GM18499 (cell line): Measurements from ENCODE around the gene GSK3A.

Experiments used
- ATAC-seq: cut with Tn5 transposase; IDR thresholded peaks from one replicate; pipeline ENCODE4 v1.9.1; 2021; ENCODE audit warnings: moderate number of reproducible peaks; ENCODE audit not compliant: insufficient read depth, unreplicated experiment

GSK3A gene

DNA sequence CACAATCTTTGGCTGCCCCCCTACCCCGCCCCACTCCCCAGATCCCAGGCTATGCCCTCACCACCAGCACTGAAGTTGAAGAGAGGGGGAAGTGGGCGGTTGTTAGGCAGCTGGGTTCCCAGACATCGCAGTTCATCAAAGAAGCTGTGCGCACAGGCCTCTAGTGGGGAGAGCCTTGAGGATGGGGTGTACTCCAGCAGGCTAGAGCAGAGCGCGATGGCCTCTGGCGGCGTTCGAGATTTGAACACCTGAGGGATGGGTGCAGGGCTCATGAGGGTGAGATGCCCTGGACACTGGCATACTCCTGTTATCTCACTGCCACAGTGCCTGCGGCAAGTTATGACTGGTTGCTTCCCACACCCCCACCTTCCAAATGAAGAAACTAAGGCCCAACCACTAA, 10.0 kb downstream of the GSK3A start:
- ATAC-seq, result no peak

DNA sequence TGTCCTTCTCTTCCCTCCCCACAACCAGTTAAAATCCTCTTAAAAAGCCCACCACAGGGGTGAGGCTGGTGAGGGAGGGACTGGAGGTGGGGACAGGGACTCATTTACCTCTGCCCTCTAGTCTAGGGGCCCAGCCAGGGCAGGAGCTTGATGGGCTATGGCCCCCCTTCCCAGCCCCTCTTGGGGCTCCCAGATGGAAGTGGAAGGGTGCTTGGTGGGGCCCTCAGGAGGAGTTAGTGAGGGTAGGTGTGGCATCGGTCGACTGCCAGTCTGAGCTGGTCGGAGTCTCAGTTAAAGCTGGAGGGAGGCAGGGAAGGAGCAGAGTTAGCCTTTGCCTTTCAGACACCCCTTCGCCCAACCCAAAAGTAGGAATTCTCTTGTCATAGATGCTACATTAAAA, 11.8 kb downstream of the GSK3A start:
- no peak for ATAC-seq

DNA sequence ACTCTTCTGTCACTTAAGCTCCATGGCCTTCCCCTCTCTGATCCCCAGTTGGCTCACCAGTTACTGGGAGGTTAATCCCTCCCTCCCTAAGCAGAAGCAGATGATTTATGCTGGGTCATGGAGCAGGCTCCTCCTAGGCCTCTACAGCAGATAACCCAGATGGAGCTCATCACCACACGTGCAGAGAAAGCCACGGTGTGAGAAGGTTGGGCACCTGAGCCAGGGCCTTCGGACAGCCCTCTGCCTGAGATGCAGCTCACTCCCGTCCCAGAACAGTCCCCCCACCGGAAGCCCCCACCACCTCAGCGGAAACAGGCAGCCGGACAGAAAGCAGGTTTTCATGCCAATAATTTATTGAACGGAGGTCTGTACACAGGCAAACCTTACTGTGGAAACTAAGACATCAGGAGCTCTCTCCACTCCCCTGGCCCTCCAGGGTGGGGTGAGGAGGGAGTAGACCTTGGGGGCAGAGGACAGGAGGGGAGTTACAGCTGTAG, 12.5 kb downstream of the GSK3A start:
- no peak for ATAC-seq

DNA sequence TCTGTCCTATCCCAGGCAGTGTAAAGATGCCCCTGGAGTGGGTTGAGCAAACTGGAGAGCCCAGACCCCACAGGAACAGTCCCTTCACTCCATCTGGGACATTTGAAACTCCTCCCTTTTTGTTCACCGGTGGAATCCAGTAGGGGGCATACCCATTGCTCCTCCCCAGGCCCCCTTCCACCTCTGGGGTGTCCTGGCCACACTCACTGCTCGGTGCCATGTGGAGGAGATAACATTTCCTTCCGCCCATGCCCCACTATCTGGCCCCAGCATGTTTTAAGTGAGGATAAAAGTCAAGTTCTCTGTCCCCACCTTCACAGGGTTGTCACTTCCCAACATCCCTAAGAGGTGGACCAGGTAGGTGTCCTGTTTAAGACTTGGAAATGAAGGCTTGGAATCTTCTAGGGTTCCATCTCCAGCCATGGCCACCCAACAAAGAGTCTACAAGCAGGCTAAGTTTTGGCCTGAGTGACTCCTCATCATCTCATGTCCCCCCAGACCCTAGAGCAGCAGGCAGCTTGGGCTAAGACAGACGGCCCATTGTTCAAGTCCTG, 13.0 kb downstream of the GSK3A start:
- ATAC-seq, result no peak

DNA sequence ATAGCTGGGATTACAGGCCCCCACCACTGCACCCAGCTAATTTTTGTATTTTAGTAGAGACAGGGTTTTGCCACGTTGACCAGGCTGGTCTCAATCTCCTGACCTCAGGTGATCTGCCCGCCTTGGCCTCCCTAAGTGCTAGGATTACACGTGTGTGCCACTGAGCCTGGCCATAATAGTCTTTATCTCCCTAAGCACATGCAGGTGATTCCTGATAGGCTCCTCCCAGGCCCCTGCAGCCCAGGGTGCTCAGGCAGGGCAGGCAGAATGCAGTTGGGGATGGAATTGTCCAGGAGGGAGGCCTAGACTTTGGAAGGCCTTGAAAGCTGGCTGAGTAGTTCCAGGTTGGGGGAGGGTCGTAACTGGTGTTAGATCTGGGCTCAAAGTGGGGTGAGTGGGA, 13.8 kb downstream of the GSK3A start:
- ATAC-seq, result no peak

DNA sequence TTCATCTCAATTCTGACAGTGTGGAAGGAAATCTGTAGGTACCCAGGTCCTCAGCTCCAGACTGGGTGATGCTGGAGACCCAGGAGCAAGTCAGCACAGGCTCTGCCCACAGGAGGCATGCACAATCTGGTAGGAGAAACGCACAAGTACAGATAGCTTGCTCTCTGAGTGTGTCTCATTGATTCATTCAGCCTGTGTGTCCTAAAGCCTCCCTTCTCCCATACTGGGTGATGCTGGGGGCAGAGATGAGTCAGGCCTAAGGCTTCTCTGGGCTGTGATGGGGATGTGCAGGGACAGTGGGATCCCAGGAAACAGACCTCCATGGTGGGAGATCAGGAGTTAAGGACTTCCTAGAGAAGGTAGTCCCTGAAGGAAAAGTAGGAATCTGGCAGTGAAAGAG, 15.5 kb downstream of the GSK3A start:
- no peak for ATAC-seq

DNA sequence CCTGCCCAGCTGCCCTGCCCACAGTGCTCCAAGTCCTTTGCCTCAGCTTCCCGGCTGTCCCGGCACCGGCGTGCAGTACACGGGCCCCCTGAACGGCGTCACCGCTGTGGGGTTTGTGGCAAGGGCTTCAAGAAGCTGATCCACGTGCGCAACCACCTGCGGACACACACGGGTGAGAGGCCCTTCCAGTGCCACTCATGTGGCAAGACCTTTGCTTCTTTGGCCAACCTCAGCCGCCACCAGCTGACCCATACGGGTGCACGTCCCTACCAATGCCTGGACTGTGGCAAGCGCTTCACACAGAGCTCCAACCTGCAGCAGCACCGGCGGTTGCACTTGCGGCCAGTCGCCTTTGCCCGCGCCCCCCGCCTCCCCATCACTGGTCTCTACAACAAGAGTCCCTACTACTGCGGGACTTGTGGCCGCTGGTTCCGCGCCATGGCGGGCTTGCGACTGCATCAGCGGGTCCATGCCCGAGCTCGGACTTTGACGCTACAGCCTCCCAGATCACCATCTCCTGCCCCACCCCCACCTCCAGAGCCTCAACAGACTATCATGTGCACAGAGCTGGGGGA, 16.6 kb downstream of the GSK3A start:
- no peak for ATAC-seq

DNA sequence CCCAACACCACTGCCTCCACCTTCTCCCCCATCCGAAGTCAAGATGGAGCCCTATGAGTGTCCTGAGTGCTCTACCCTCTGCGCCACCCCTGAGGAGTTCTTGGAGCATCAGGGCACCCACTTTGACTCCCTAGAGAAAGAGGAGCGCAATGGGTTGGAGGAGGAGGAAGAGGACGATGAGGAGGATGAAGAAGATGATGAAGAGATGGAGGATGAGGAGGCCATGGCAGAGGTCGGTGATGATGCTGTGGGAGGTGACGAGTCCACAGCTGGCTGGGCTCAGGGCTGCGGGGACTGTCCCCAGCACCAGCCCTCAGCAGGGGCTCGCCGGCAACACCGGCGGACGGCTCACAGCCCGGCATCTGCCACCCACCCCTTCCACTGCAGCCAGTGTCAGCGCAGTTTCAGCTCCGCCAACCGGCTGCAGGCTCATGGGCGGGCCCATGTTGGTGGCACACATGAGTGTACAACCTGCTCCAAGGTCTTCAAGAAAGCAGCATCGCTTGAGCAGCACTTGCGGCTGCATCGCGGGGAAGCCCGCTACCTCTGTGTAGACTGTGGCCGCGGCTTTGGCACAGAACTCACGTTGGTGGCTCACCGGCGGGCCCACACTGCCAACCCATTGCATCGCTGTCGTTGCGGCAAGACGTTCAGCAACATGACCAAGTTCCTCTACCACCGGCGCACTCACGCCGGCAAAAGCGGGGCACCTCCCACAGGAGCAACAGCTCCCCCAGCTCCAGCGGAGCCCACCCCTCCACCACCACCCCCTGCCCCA, 17.3 kb downstream of the GSK3A start:
- ATAC-seq, result no peak

DNA sequence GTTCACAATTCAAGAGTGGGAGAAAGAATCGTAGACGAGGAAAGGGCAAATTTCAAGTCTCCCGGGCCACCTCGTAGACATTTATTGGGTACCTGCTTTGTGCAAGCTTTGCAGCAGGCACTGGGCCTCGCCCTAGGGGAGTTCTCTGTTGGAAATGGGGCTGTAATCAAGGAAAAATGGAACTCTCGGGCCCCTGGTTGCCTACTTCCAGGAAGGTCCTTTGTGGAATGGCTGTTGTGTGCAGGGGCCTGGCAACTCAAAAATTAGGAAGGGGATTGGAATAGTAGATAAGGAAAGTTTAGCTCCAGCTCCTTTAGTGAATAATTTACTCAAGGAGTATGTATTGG, 21.7 kb downstream of the GSK3A start:
- ATAC-seq, result no peak

DNA sequence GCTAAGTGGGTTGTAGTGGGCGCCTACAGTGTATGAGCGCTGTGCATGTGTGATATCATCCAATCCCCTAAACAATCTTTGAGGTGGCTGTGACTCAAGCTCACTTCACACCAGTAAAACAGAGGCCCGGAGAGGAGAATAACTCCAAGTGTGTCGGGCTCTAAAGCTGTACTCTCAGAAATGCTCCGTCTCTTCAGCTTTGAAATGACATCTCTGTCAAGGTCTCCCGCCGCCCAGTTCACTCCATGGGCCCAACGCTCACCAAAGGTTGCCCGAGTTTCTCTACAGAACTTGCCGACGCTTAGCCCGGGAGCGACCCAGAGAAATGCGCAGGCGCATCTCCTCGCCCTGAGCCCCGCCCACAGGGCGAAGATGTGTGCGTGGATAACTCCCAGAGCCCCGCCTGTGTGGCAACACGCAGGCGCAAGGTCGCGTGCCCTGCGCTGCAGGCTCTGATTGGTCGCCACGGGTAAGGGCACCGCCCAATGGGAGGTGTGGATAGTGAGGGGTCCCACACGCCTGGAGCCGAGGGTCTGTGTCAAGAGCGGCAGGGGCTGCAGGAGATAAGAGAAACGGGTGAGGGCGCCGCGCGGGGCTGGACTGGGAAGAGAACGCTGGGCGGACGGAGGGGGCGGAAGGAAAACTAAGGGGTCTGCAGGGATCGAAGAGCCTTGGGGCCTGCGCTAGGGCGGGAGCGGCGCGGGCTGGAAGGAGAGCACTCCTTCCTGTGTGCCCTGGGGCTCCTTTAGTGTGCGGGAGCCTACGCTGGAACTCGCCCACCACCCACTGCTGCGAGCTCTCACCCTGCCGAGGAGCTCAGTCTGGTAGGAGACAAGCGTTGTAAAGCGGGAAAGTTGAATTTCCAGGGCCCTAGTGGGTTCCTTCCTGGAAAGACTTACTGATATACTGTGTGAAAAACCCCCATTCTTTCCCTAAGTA, 22.3 kb downstream of the GSK3A start, which contains the start of gene ZNF526:
Gene ZNF526, plus strand, starts transcription at position 501 of the 939 bp plus-strand sequence. CDS start 4,092 bp downstream, outside the sequence.
- no peak for ATAC-seq

DNA sequence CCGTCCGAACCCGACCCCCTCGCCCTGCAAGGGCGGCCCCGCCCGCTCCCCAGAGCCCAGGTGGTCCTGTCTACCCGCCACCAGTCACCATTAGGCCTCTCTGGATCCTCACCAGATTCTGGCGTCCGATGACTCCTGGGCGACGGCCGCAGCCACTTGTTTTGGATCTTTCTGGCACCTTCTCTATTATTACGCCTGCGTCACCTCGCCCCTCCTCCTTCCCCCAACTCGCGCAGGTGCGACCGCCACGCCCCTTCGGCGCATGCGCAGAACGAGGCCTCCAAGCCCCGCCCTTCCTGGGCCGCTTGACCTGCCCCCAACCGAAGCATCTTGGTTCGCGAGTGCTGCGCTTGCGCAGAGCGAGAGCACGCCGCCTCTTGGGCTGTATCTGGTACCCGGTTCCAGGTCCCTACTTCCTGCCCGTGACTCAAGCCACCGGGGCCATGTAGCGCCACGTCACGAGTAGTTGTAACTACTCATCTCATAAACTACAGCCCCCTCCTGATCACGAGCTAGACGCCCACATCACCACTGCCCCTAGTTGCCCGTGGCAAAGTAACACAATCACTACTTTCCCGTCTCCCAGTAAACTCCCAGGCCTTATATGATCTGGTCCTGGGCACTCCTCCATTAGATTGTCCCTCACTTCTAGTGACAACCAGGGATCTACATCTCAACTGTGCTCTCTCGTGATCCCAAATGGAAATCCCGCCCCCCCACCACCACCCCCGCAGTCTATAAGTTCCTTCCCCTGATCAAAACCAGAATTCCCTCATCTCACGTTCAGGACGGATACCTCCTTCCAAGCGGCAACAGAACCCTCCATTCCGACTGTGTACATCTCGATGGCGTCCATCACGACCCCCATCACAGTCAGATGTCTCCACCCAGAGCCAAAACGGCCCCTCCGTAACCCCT, 24.6 kb downstream of the GSK3A start, which contains the start of gene DEDD2:
Gene DEDD2, minus strand, starts transcription at position 158 of the 918 bp plus-strand sequence. CDS start 670 bp downstream, outside the sequence.
- no peak for ATAC-seq

DNA sequence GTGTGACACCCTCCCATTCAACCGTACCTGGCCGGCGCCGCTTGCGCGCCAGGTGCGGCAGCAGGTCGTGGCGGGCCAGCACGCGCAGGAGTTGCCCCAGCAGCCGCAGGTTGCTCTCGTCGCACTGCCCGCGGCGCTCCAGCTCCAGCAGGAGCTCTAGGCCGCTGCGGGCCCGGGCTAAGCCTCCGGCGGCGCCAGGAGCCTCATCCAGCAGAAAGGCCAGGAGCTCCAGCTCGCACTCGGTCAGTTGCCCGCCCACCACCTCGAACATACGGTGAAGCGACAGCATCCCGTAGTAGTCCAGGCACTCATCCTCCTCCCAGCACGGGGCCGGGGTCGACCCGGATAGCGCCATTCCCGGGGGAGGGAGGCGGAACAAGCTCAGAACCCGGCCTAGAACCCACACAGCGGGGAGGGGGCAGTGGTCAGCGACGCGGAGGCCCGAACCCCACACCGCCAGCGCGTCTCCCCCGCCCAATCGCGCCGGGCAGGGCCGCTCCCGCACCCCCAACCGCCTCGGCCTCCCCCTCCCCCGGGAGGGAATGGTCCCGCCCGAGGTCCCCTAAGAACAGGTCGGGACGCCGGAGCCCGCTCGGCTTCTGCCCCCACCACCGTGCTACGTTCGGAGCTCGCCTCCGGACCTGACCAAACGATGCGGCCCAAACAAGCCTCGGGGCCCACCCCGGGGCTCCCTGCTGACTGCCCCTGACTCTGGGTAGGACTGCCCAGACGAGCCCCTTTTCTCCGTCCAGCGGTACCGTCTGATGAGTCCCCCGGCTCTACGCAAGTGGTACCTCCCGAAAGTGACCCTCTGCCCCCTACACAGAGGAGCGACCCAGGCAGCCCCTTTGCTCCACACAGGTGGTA, 25.5 kb downstream of the GSK3A start:
- ATAC-seq, result no peak

DNA sequence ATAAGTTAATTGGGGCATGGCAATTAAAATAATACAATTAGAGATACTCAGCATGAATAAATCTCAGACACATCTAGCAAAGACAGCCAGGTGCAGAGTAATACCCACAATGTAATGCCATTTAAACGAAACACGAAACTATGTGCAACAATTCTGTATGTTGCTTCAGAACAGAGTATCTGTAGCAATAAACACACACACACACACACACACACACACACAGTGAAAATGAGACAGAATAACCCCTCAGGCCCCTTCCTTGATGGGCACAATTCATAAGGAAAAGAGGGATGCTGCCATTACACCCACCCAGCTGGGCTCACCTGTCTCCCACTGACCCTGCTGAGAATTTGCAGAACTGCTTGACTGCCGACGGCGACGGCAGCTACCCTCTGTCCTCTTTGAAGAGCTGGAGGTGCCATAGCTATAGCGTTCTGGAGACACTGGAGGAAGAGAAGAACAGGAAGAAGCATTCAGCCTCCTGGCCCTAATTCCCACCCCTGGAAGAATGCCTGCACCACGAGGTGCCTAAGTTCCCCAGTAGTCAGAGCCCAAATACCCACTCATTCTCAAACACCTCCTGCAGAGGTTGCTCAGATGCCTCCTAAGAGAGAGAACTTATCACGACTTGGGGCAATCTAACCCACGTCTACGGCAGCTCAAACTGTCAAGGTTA, 27.5 kb downstream of the GSK3A start:
- no peak for ATAC-seq

DNA sequence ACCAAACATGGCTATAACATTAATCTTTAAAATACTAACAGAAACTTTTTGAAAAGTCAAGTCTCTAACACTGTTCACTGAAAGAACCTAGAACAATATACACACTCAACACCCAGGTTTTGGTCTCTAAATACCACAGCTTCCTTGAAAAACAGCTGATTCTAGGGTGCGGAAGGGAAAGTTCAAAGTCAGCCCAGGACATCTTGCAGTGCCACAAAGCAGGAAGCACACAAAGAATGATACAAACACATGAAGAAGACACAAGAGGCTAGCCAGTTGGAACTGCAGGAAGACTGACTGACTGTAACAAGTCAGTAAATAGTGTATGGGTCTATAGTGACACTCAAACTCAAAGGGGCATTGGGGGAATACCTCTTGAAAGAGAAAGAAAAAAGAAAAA, 29.5 kb downstream of the GSK3A start:
- no peak for ATAC-seq

DNA sequence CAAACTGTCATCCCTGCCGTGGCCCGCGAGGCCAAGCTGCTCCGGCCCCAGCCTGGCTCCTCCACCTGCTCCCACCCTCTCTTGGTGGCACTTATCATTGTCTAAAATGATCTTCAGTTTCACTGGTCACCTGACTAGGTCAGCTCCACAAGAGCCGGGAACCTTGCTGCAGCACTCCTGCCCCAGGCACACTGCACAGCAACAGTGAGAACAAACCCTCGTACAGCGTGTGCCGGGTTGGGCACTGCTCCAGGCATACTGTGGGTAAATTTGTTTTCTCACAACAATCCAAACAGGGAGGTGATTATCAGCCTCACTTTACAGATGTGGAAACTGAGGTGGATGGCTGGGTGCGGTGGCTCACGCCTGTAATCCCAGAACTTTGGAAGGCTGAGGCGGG, 33.8 kb downstream of the GSK3A start:
- no peak for ATAC-seq

DNA sequence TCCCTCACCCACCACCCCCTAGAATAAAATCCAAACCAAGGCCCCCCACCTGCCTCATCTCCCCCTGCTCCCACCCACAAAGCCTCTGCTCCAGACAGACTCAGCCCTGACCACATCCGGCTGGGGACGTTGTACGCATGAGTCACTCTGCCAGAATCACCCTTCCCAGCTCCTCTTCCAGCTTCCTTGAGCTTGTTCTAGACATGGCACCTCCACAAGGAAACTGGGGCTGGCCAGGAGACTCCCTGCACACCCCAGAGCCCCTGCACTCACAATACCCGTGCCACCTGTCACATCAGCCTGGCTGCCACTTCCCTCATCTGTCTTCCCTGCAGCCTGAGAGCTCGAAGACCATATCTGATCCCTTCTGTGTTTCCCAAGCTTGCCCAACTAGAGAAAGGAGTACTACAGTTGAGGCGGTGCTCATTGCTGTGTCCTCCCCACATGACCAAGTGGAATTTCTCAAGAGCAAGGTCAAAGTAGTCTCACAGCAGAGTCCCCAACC, 34.6 kb downstream of the GSK3A start:
- ATAC-seq, result no peak

DNA sequence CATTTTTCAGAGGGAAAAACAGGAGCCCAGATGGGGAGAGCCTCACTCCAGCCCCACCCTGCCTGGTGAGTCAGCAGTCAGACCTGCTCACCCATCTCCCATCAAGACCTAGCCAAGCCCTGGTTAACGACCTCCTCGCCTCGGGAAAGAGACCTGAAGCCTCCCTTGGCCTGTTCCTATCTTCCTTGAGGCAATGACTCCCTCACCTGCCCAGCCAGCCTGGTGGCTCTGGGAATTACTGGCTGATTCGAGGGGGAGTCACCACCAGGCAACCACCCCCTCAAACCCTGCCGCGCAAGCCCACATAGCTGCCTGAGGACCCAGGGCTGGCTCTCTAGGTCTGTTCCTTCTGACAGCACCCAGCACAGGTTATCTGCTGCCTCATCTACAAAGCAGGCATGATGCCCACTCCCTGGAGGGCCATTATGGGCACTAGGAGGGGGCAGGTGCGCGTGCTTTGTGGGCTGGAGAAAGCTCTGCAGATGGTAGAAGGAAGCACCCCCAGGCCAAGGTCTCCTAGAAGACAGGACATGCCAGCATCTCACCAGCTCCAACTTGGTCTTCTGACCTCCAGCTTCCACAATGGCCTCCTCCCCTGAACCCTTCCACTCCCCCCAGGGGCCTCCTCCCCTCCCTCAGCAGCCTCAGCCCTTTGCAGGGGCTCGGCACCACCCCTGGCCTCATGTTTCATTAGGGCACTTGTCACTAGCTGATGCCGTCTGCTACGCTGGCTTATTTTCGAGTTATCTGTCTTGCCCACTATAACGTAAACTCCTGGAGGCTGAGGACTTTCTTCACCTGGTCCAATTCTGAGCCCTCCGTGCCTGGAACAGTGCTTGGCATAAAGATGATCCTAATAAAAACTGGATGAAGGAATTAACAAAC, 35.3 kb downstream of the GSK3A start:
- no peak for ATAC-seq
